SK-N-SH (cell line): Measurements from ENCODE around the gene DENND1A. TPM values are rescaled to one million over a fixed set of nuclear protein-coding genes. Genes with fewer than 3 reads are reported as not detected.

ENCODE experiments used
- CTCF ChIA-PET: fragments of 300-600, 350-600 bp; formaldehyde crosslinking; extraction: SDS; loops from one replicate; lab custom pipeline; 2021; lab: Yijun Ruan, JAX
- POLR2A ChIA-PET: fragments of 350-600 bp; sonication (Branson Sonifier 250); formaldehyde crosslinking; extraction: SDS; loops from one replicate; lab custom pipeline; 2020; ENCODE audit warnings: antibody characterized with exemption, inconsistent platforms; lab: Yijun Ruan, JAX
- DNase-seq: peaks from one replicate; pipeline ENCODE4 v3.0.0; 2012
- H2AFZ ChIP-seq: fragments of 200-600 bp; sonication (generic); 2 replicates; pipeline ENCODE4 v1.8.1; 2016; ENCODE audit warnings: antibody characterized with exemption, mild to moderate bottlenecking, low read depth
- H3F3A ChIP-seq: fragments of 200-600 bp; sonication (generic); replicated peaks from 2 replicates; pipeline ENCODE3; 2016; ENCODE audit warnings: antibody characterized with exemption, mild to moderate bottlenecking; ENCODE audit not compliant: insufficient read depth
- H3K27ac ChIP-seq, 2 experiments: fragments of 200-500 bp in 1 of 2; fragments of 200-600 bp in 1 of 2; sonication (Bioruptor generic) in 1 of 2; sonication (generic), shearing (Covaris generic) in 1 of 2; 2 replicates each; pipeline versions ENCODE4 v1.5.1 to v1.6.1; 2014 to 2016; ENCODE audit warnings: low read depth in 2 of 2, inconsistent platforms in 1 of 2, low read length in 1 of 2, mild to moderate bottlenecking in 1 of 2, mixed read lengths in 1 of 2
- H3K27me3 ChIP-seq: fragments of 200-600 bp; sonication (generic), shearing (Covaris generic); 2 replicates; pipeline ENCODE4 v1.6.1; 2016; ENCODE audit warnings: mixed run types; ENCODE audit not compliant: insufficient read depth
- H3K36me3 ChIP-seq, 2 experiments: fragments of 200-500 bp in 1 of 2; fragments of 200-600 bp in 1 of 2; sonication (Bioruptor generic) in 1 of 2; sonication (generic) in 1 of 2; replicated peaks in 1 of 2; 2 replicates each; pipeline versions ENCODE3 to v1.5.1; 2014 to 2016; ENCODE audit warnings: low read length in 1 of 2, mild to moderate bottlenecking in 1 of 2; ENCODE audit not compliant: insufficient read depth in 2 of 2, control insufficient read depth in 1 of 2
- H3K4me1 ChIP-seq, 2 experiments: fragments of 200-500 bp in 1 of 2; fragments of 200-600 bp in 1 of 2; sonication (Bioruptor generic) in 1 of 2; sonication (generic), shearing (Covaris generic) in 1 of 2; 2 replicates each; pipeline versions ENCODE4 v1.5.1 to v1.6.1; 2014 to 2016; ENCODE audit warnings: low read depth in 1 of 2, low read length in 1 of 2, mixed run types in 1 of 2; ENCODE audit not compliant: insufficient read depth in 2 of 2, control insufficient read depth in 1 of 2
- H3K4me2 ChIP-seq: fragments of 200-600 bp; sonication (generic), shearing (Covaris generic); 2 replicates; pipeline ENCODE4 v1.6.1; 2017; ENCODE audit warnings: mixed run types
- H3K4me3 ChIP-seq, 2 experiments: fragments of 200-500 bp in 1 of 2; fragments of 200-600 bp in 1 of 2; sonication (Bioruptor generic) in 1 of 2; sonication (generic), shearing (Covaris generic) in 1 of 2; 2 replicates each; pipeline versions ENCODE4 v1.5.1 to v1.8.1; 2014 to 2016; ENCODE audit warnings: low read depth in 2 of 2, inconsistent platforms in 1 of 2, low read length in 1 of 2, mild to moderate bottlenecking in 1 of 2, mixed read lengths in 1 of 2, moderate library complexity in 1 of 2
- H3K79me2 ChIP-seq: fragments of 200-600 bp; sonication (generic); 2 replicates; pipeline ENCODE4 v1.8.1; 2017; ENCODE audit warnings: mild to moderate bottlenecking; ENCODE audit not compliant: insufficient read depth
- H3K9ac ChIP-seq: fragments of 200-600 bp; sonication (generic); 2 replicates; pipeline ENCODE4 v1.6.1; 2017; ENCODE audit warnings: mixed run types
- H3K9me2 ChIP-seq: fragments of 200-600 bp; sonication (generic); 2 replicates; pipeline ENCODE4 v1.6.1; 2017; ENCODE audit warnings: mixed run types
- H3K9me3 ChIP-seq: fragments of 200-600 bp; sonication (generic); 2 replicates; pipeline ENCODE4 v1.6.1; 2017; ENCODE audit warnings: mixed run types, mild to moderate bottlenecking, moderate library complexity
- H4K20me1 ChIP-seq: fragments of 200-600 bp; sonication (generic); 2 replicates; pipeline ENCODE4 v1.6.1; 2017; ENCODE audit warnings: mild to moderate bottlenecking, mixed run types; ENCODE audit not compliant: insufficient read depth
- CTCF ChIP-seq: fragments of 200-600 bp; sonication (generic); IDR thresholded peaks from 2 replicates; pipeline ENCODE4 v1.6.1; 2017; ENCODE audit warnings: antibody characterized with exemption, mild to moderate bottlenecking, moderate library complexity
- FOSL2 ChIP-seq: IDR thresholded peaks from 2 replicates; pipeline ENCODE4 v1.4.0; 2012; ENCODE audit warnings: low read depth, mild to moderate bottlenecking, moderate library complexity, borderline replicate concordance
- FOXJ3 ChIP-seq: sonication (generic); formaldehyde crosslinking; IDR thresholded peaks from 2 replicates; pipeline ENCODE4 v1.5.1; 2020; ENCODE audit warnings: mild to moderate bottlenecking, missing genetic modification reagents
- IRF3 ChIP-seq: fragments of 150-350 bp; IDR thresholded peaks from 2 replicates; pipeline ENCODE4 v1.6.1; 2016; ENCODE audit warnings: mild to moderate bottlenecking, low read depth, low read length
- MEF2A ChIP-seq: IDR thresholded peaks from 2 replicates; pipeline ENCODE4 v1.4.0; 2012; ENCODE audit warnings: low read depth, borderline replicate concordance
- NFIC ChIP-seq: IDR thresholded peaks from 2 replicates; pipeline ENCODE4 v1.4.0; 2012; ENCODE audit warnings: borderline replicate concordance
- NRF1 ChIP-seq: IDR thresholded peaks from 2 replicates; pipeline ENCODE4 v1.6.1; 2012; ENCODE audit warnings: low read depth, mild to moderate bottlenecking, low read length
- PBX3 ChIP-seq: IDR thresholded peaks from 2 replicates; pipeline ENCODE4; 2012
- POLR2AphosphoS5 ChIP-seq: IDR thresholded peaks from 2 replicates; pipeline ENCODE4 v1.6.1; 2012; ENCODE audit warnings: low read depth, low read length
- RAD21 ChIP-seq: IDR thresholded peaks from 2 replicates; pipeline ENCODE4 v1.6.1; 2012; ENCODE audit warnings: mild to moderate bottlenecking, low read length
- RCOR1 ChIP-seq: fragments of 150-350 bp; IDR thresholded peaks from 2 replicates; pipeline ENCODE4 v1.6.1; 2017; ENCODE audit warnings: antibody characterized with exemption, low read length
- RFX5 ChIP-seq: IDR thresholded peaks from 2 replicates; pipeline ENCODE4 v1.6.1; 2012; ENCODE audit warnings: mild to moderate bottlenecking, improper control_type of control experiment, low read length
- RXRA ChIP-seq: IDR thresholded peaks from 2 replicates; pipeline ENCODE4 v1.4.0; 2012; ENCODE audit warnings: low read depth, mild to moderate bottlenecking, borderline replicate concordance
- SIN3A ChIP-seq: IDR thresholded peaks from 2 replicates; pipeline ENCODE4 v1.6.1; 2012; ENCODE audit warnings: low read depth, mild to moderate bottlenecking, low read length, moderate library complexity, borderline replicate concordance
- SMC3 ChIP-seq: IDR thresholded peaks from 2 replicates; pipeline ENCODE4 v1.6.1; 2012; ENCODE audit warnings: low read depth, low read length, improper control_type of control experiment
- TAF1 ChIP-seq: IDR thresholded peaks from 2 replicates; pipeline ENCODE4 v1.6.1; 2012; ENCODE audit warnings: low read depth, mild to moderate bottlenecking, low read length, moderate library complexity, borderline replicate concordance
- TCF12 ChIP-seq: IDR thresholded peaks from 2 replicates; pipeline ENCODE4 v1.4.0; 2012
- TEAD4 ChIP-seq: IDR thresholded peaks from 2 replicates; pipeline ENCODE4 v1.4.0; 2012; ENCODE audit warnings: mild to moderate bottlenecking, borderline replicate concordance; ENCODE audit not compliant: insufficient read depth
- USF2 ChIP-seq: fragments of 150-350 bp; IDR thresholded peaks from 2 replicates; pipeline ENCODE4 v1.6.1; 2017; ENCODE audit warnings: antibody characterized with exemption, low read length, low read depth, borderline replicate concordance
- YY1 ChIP-seq: IDR thresholded peaks from 2 replicates; pipeline ENCODE4 v1.4.0; 2012; ENCODE audit warnings: low read depth, mild to moderate bottlenecking
- whole genome bisulfite sequencing: methylation state at CpG from one replicate; pipeline ENCODE4 v1.1.6; 2017; ENCODE audit warnings: low lambda C conversion rate; 5-methylcytosine and 5-hydroxymethylcytosine counted together
- polyA plus RNA-seq, 3 experiments: library from polyadenylated mRNA; depleted of rRNA; stranded (reverse); fragments of >200 nt; gene quantifications; 2 replicates each; pipeline ENCODE4 v1.2.3, GENCODE V29; 2012

Gene DENND1A
- polyA plus RNA-seq, 1 of the 3 experiments (the other 2 are of a cell fraction), result 25.4 TPM

- WGBS, result 100% methylated on average over 1 of the region's 1 CpG
- Histone ChIP-seq H3K4me2 (no peak overlapping the region), H2AFZ (no peak overlapping the region), H3F3A (peaks cover 3% of the 10 kb centered on the region), H3K9me2 (no peaks in the 10 kb centered on the region), H3K4me1 (peaks cover 0 to 9% of the 10 kb centered on the region in 2 experiments; a peak in 2 of 4 replicates), H3K27me3 (no peaks in the 10 kb centered on the region), H3K4me3 (no peak overlapping the region), H3K9me3 (no peaks in the 10 kb centered on the region), H4K20me1 (no peaks in the 10 kb centered on the region), H3K79me2 (no peaks in the 10 kb centered on the region), H3K27ac (no peak overlapping the region), H3K9ac (no peak overlapping the region), H3K36me3 (no peaks in the 10 kb centered on the region)
- ChIA-PET CTCF (interaction anchor here (0.6 kb wide), 1 partner anchor 794 kb away, joined by 3 read pairs; no protein-coding TSS in a partner anchor), POLR2A (no interaction called here)
- no peak for DNase-seq
- TF ChIP-seq RAD21 (no peak), NRF1 (no peak), MEF2A (no peak), TCF12 (no peak), YY1 (no peak), RXRA (no peak), USF2 (no peak), FOXJ3 (no peak), TAF1 (no peak), RCOR1 (no peak), PBX3 (no peak)
These were observed 290.2 kb downstream of the DENND1A start for GRCh38 chr9:123639743-123640142.

GRCh38 chr9:123637945-123638634 lies 291.8 kb downstream of the DENND1A start:
- H3K27ac ChIP-seq, result no peak overlapping the region
- whole genome bisulfite sequencing, result 90% methylated on average over 10 of the region's 10 CpGs
- H2AFZ ChIP-seq, result no peak overlapping the region
- no peaks in the 10 kb centered on the region for H3K79me2 ChIP-seq
- no peaks in the 10 kb centered on the region for H3K36me3 ChIP-seq
- no peak overlapping the region for H3K4me3 ChIP-seq
- H3K4me2 ChIP-seq, result no peak overlapping the region
- ChIA-PET POLR2A (no interaction called here), CTCF (interaction anchor here (1.3 kb wide), 1 partner anchor 10 kb away, joined by 3 read pairs; no protein-coding TSS in a partner anchor)
- no peaks in the 10 kb centered on the region for H3K27me3 ChIP-seq
- H3F3A ChIP-seq, result peaks cover 3% of the 10 kb centered on the region
- no peak overlapping the region for H3K9ac ChIP-seq
- no peaks in the 10 kb centered on the region for H3K9me3 ChIP-seq
- H3K9me2 ChIP-seq, result no peaks in the 10 kb centered on the region
- no peak for DNase-seq
- no peaks in the 10 kb centered on the region for H4K20me1 ChIP-seq
- no peak for TF ChIP-seq FOXJ3
- TF ChIP-seq NFIC, result no peak
- no peak for TF ChIP-seq TCF12
- no peak for TF ChIP-seq YY1
- no peak for TF ChIP-seq SIN3A
- no peak for TF ChIP-seq MEF2A
- TF ChIP-seq USF2, result no peak
- no peak for TF ChIP-seq FOSL2
- no peak for TF ChIP-seq POLR2AphosphoS5
- no peak for TF ChIP-seq SMC3
- TF ChIP-seq RCOR1, result no peak
- TF ChIP-seq IRF3, result no peak
- no peak for TF ChIP-seq RAD21
- TF ChIP-seq RFX5, result no peak
- no peak for TF ChIP-seq TAF1
- no peak for TF ChIP-seq TEAD4
- no peak for TF ChIP-seq CTCF
- peaks cover 0 to 5% of the 10 kb centered on the region in 2 experiments; a peak in 2 of 4 replicates for H3K4me1 ChIP-seq
